GM23338 (cell line): ENCODE data around the gene SLC16A13. TPM values are rescaled to one million over a fixed set of nuclear protein-coding genes. Genes with fewer than 3 reads are reported as not detected.

Experiments
- ATAC-seq: fragments of 200-7000 bp; cut with Tn5 transposase; 3 replicates; pipeline ENCODE4 v1.9.1; 2020
- DNase-seq: peaks from one replicate; pipeline ENCODE4 v3.0.0-alpha.2; 2015; ENCODE audit warnings: low spot score
- H2AFZ ChIP-seq: fragments of 200-600 bp; sonication (generic); 2 replicates; pipeline ENCODE4 v1.8.0; 2016; ENCODE audit warnings: antibody characterized with exemption, mild to moderate bottlenecking, moderate library complexity
- H3F3A ChIP-seq: fragments of 200-600 bp; sonication (generic); replicated peaks from 2 replicates; pipeline ENCODE4 v1.8.0; 2017; ENCODE audit warnings: antibody characterized with exemption, mixed run types, low read depth
- H3K27ac ChIP-seq: fragments of 200-600 bp; sonication (generic); 2 replicates; pipeline ENCODE4 v1.6.1; 2016; ENCODE audit warnings: low read depth
- H3K27me3 ChIP-seq: fragments of 200-600 bp; sonication (generic); 2 replicates; pipeline ENCODE4 v1.8.0; 2016; ENCODE audit warnings: mild to moderate bottlenecking, mixed run types, moderate library complexity; ENCODE audit not compliant: insufficient read depth
- H3K36me3 ChIP-seq: fragments of 200-600 bp; sonication (generic); 2 replicates; pipeline ENCODE4 v1.8.0; 2016; ENCODE audit warnings: mild to moderate bottlenecking; ENCODE audit not compliant: insufficient read depth
- H3K4me1 ChIP-seq: fragments of 200-600 bp; sonication (generic); 2 replicates; pipeline ENCODE4 v1.8.0; 2016; ENCODE audit warnings: mild to moderate bottlenecking, moderate library complexity; ENCODE audit not compliant: insufficient read depth
- H3K4me2 ChIP-seq: fragments of 200-600 bp; sonication (generic); 2 replicates; pipeline ENCODE4 v1.7.1; 2017; ENCODE audit warnings: mixed run types
- H3K4me3 ChIP-seq: fragments of 200-600 bp; sonication (generic); 2 replicates; pipeline ENCODE4 v1.6.1; 2016; ENCODE audit warnings: mixed run types
- H3K79me2 ChIP-seq: fragments of 200-600 bp; sonication (generic); replicated peaks from 2 replicates; pipeline ENCODE4 v1.8.0; 2017; ENCODE audit warnings: mild to moderate bottlenecking; ENCODE audit not compliant: insufficient read depth
- H3K9me2 ChIP-seq: fragments of 200-600 bp; sonication (generic); 2 replicates; pipeline ENCODE4 v1.8.0; 2017; ENCODE audit not compliant: insufficient read depth
- H4K20me1 ChIP-seq: fragments of 200-600 bp; sonication (generic); replicated peaks from 2 replicates; pipeline ENCODE4 v1.8.0; 2017; ENCODE audit warnings: mild to moderate bottlenecking; ENCODE audit not compliant: insufficient read depth
- H3K27ac Mint-ChIP-seq: 2 replicates; pipeline ENCODE4 v1.8.0; 2020; ENCODE audit warnings: inconsistent platforms, mild to moderate bottlenecking, moderate library complexity, mixed read lengths
- H3K27me3 Mint-ChIP-seq: 3 replicates; pipeline ENCODE4 v1.8.0; 2022; ENCODE audit warnings: low read depth, mild to moderate bottlenecking, moderate library complexity, mixed read lengths, inconsistent platforms; ENCODE audit not compliant: insufficient read depth, poor library complexity
- H3K36me3 Mint-ChIP-seq: 3 replicates; pipeline ENCODE4 v1.8.0; 2021; ENCODE audit warnings: low read depth, mild to moderate bottlenecking, inconsistent platforms, moderate library complexity, mixed read lengths
- H3K4me1 Mint-ChIP-seq: 3 replicates; pipeline ENCODE4 v1.8.0; 2020; ENCODE audit warnings: mild to moderate bottlenecking, inconsistent platforms, mixed read lengths
- H3K4me3 Mint-ChIP-seq: 3 replicates; pipeline ENCODE4 v1.8.0; 2021; ENCODE audit warnings: moderate library complexity, mild to moderate bottlenecking, inconsistent platforms, mixed read lengths
- H3K9me3 Mint-ChIP-seq: 3 replicates; pipeline ENCODE4 v1.8.0; 2020; ENCODE audit warnings: moderate library complexity, mild to moderate bottlenecking, inconsistent platforms, mixed read lengths
- EZH2 ChIP-seq: fragments of 200-600 bp; sonication (generic); IDR thresholded peaks from one replicate; pipeline ENCODE4 v1.8.0; 2017; ENCODE audit warnings: antibody characterized with exemption, mild to moderate bottlenecking, low read depth; ENCODE audit not compliant: unreplicated experiment
- EZH2phosphoT487 ChIP-seq: fragments of 200-600 bp; sonication (generic); IDR thresholded peaks from one replicate; pipeline ENCODE4 v1.8.1; 2018; ENCODE audit warnings: antibody characterized with exemption; ENCODE audit not compliant: unreplicated experiment
- JUNB ChIP-seq: IDR thresholded peaks from one replicate; pipeline ENCODE4 v1.6.1; 2016; ENCODE audit warnings: antibody characterized with exemption; ENCODE audit not compliant: unreplicated experiment
- POLR2AphosphoS5 ChIP-seq: IDR thresholded peaks from 2 replicates; pipeline ENCODE4 v1.6.1; 2016; ENCODE audit warnings: antibody characterized with exemption, low read depth
- REST ChIP-seq: IDR thresholded peaks from one replicate; pipeline ENCODE4 v1.6.1; 2018; ENCODE audit warnings: antibody characterized with exemption; ENCODE audit not compliant: unreplicated experiment
- STAT1 ChIP-seq: IDR thresholded peaks from one replicate; pipeline ENCODE4 v1.6.1; 2016; ENCODE audit warnings: antibody characterized with exemption; ENCODE audit not compliant: unreplicated experiment
- polyA plus RNA-seq: library from polyadenylated mRNA; unstranded; fragments of >200 nt; fragmentation: Nextera tagmentation; extraction: Ambion mirVana; gene quantifications from 2 replicates; pipeline ENCODE4 v1.2.1, GENCODE V29; 2016
- total RNA-seq: library from RNA; depleted of rRNA; stranded (reverse); fragments of >200 nt; shearing (Covaris generic); gene quantifications from 2 replicates; pipeline ENCODE4 v1.2.3, GENCODE V29; 2014
- TF ChIP-seq, protein P1 (sequence below): fragments of 250-450 bp; sonication (Bioruptor Pico); IDR thresholded peaks from 2 replicates; pipeline ENCODE4 v1.5.0; 2020; ENCODE audit warnings: mild to moderate bottlenecking, moderate library complexity

Gene SLC16A13
- total and polyA plus RNA-seq, 2 experiments from 2014 or later = 2.2 to 4.7 TPM

DNA sequence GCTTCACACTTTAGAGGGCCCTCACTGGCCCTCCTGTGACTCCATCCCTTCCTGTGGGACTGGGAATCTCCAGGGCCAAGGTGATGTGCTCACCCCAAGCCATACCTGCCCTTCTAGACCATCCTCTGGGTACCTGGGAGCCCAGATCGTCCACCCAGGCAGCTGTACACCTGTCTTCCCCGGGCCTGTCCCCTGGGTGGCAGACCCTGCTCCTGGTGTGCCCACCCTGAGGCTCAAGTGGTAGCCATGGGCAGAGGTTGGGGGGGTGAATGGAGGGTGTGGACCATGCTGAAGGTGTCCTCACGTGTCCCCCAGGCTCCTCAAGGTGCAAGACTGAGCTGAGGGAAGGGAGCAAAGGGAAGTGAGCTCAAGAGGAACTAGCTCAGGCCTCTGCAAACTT is 34.9 kb downstream of the SLC16A13 start:
- TF ChIP-seq EZH2 (no peak), EZH2phosphoT487 (no peak), JUNB (no peak), POLR2AphosphoS5 (no peak), REST (no peak)
- H3K4me2 ChIP-seq = no peak overlapping the region
- ATAC-seq (no peak), DNase-seq (no peak)
- Mint-ChIP-seq H3K4me3 (no peak overlapping the region), H3K27ac (no peak overlapping the region), H3K36me3 (peaks cover 22% of the 10 kb centered on the region), H3K4me1 (no peaks in the 10 kb centered on the region), H3K9me3 (peaks cover 35% of the 10 kb centered on the region), H3K27me3 (peaks cover 9% of the 10 kb centered on the region)
- no peak overlapping the region for H2AFZ ChIP-seq
- H3K27ac ChIP-seq = no peak overlapping the region
- H3F3A ChIP-seq = no peaks in the 10 kb centered on the region
- no peaks in the 10 kb centered on the region for H3K79me2 ChIP-seq
- H3K27me3 ChIP-seq = no peaks in the 10 kb centered on the region
- no peaks in the 10 kb centered on the region for H4K20me1 ChIP-seq
- H3K4me1 ChIP-seq = no peaks in the 10 kb centered on the region
- H3K9me2 ChIP-seq = no peaks in the 10 kb centered on the region
- no peaks in the 10 kb centered on the region for H3K36me3 ChIP-seq
- no peak overlapping the region for H3K4me3 ChIP-seq

GRCh38 chr17:7072406-7072805 is 36.6 kb downstream of the SLC16A13 start:
- no peaks in the 10 kb centered on the region for H3K4me1 Mint-ChIP-seq
- no peaks in the 10 kb centered on the region for H3K27me3 ChIP-seq
- no peaks in the 10 kb centered on the region for H3K9me2 ChIP-seq
- no peak overlapping the region for H3K4me3 ChIP-seq
- no peaks in the 10 kb centered on the region for H3K4me1 ChIP-seq
- DNase-seq = no peak
- no peaks in the 10 kb centered on the region for H3K79me2 ChIP-seq
- peaks cover 9% of the 10 kb centered on the region for H3K27me3 Mint-ChIP-seq
- H3K4me2 ChIP-seq = no peak overlapping the region
- no peaks in the 10 kb centered on the region for H3K36me3 ChIP-seq
- H2AFZ ChIP-seq = no peak overlapping the region
- ATAC-seq = no peak
- TF ChIP-seq STAT1 (no peak), EZH2phosphoT487 (no peak), POLR2AphosphoS5 (no peak), JUNB (no peak)
- TF ChIP-seq, protein P1, sequence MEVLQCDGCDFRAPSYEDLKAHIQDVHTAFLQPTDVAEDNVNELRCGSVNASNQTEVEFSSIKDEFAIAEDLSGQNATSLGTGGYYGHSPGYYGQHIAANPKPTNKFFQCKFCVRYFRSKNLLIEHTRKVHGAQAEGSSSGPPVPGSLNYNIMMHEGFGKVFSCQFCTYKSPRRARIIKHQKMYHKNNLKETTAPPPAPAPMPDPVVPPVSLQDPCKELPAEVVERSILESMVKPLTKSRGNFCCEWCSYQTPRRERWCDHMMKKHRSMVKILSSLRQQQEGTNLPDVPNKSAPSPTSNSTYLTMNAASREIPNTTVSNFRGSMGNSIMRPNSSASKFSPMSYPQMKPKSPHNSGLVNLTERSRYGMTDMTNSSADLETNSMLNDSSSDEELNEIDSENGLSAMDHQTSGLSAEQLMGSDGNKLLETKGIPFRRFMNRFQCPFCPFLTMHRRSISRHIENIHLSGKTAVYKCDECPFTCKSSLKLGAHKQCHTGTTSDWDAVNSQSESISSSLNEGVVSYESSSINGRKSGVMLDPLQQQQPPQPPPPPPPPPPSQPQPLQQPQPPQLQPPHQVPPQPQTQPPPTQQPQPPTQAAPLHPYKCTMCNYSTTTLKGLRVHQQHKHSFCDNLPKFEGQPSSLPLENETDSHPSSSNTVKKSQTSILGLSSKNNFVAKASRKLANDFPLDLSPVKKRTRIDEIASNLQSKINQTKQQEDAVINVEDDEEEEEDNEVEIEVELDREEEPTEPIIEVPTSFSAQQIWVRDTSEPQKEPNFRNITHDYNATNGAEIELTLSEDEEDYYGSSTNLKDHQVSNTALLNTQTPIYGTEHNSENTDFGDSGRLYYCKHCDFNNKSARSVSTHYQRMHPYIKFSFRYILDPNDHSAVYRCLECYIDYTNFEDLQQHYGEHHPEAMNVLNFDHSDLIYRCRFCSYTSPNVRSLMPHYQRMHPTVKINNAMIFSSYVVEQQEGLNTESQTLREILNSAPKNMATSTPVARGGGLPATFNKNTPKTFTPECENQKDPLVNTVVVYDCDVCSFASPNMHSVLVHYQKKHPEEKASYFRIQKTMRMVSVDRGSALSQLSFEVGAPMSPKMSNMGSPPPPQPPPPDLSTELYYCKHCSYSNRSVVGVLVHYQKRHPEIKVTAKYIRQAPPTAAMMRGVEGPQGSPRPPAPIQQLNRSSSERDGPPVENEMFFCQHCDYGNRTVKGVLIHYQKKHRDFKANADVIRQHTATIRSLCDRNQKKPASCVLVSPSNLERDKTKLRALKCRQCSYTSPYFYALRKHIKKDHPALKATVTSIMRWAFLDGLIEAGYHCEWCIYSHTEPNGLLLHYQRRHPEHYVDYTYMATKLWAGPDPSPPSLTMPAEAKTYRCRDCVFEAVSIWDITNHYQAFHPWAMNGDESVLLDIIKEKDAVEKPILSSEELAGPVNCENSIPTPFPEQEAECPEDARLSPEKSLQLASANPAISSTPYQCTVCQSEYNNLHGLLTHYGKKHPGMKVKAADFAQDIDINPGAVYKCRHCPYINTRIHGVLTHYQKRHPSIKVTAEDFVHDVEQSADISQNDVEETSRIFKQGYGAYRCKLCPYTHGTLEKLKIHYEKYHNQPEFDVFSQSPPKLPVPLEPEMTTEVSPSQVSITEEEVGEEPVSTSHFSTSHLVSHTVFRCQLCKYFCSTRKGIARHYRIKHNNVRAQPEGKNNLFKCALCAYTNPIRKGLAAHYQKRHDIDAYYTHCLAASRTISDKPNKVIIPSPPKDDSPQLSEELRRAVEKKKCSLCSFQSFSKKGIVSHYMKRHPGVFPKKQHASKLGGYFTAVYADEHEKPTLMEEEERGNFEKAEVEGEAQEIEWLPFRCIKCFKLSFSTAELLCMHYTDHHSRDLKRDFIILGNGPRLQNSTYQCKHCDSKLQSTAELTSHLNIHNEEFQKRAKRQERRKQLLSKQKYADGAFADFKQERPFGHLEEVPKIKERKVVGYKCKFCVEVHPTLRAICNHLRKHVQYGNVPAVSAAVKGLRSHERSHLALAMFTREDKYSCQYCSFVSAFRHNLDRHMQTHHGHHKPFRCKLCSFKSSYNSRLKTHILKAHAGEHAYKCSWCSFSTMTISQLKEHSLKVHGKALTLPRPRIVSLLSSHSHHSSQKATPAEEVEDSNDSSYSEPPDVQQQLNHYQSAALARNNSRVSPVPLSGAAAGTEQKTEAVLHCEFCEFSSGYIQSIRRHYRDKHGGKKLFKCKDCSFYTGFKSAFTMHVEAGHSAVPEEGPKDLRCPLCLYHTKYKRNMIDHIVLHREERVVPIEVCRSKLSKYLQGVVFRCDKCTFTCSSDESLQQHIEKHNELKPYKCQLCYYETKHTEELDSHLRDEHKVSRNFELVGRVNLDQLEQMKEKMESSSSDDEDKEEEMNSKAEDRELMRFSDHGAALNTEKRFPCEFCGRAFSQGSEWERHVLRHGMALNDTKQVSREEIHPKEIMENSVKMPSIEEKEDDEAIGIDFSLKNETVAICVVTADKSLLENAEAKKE (CRISPR knock-in tag) = no peak
- H3F3A ChIP-seq = no peaks in the 10 kb centered on the region
- no peak overlapping the region for H3K4me3 Mint-ChIP-seq
- no peak overlapping the region for H3K27ac Mint-ChIP-seq
- no peak overlapping the region for H3K27ac ChIP-seq
- H3K9me3 Mint-ChIP-seq = peaks cover 22% of the 10 kb centered on the region
- H3K36me3 Mint-ChIP-seq = peaks cover 18% of the 10 kb centered on the region
- H4K20me1 ChIP-seq = no peaks in the 10 kb centered on the region
